Liver (tissue), 9 donors: ENCODE data around the gene TESK2. TPM values are rescaled to one million over a fixed set of nuclear protein-coding genes. Genes with fewer than 3 reads are reported as not detected.

Experiments used
- DNase-seq: peaks from one replicate; pipeline ENCODE4 v3.0.0-alpha.2; 2017; ENCODE audit warnings: low spot score
- H3K27ac ChIP-seq, 2 donors: one replicate each; pipeline ENCODE4 v1.7.0; 2013; ENCODE audit warnings: inconsistent platforms in 2 of 2, low read length in 2 of 2, control low read depth in 1 of 2, low read depth in 1 of 2, mild to moderate bottlenecking in 1 of 2
- H3K27me3 ChIP-seq, 4 donors: one replicate each; pipeline versions ENCODE4 v1.6.1 to v1.7.0; 2013; ENCODE audit warnings: low read length in 3 of 4, inconsistent platforms in 1 of 4, mild to moderate bottlenecking in 1 of 4, moderate library complexity in 1 of 4; ENCODE audit not compliant: control insufficient read depth in 4 of 4, insufficient read depth in 4 of 4
- H3K36me3 ChIP-seq, 4 donors: one replicate each; pipeline versions ENCODE4 v1.6.1 to v1.7.0; 2013; ENCODE audit warnings: low read length in 3 of 4, mild to moderate bottlenecking in 3 of 4, low read depth in 1 of 4, moderate library complexity in 1 of 4; ENCODE audit not compliant: control insufficient read depth in 4 of 4, insufficient read depth in 3 of 4
- H3K4me1 ChIP-seq, 4 donors: one replicate each; pipeline versions ENCODE4 v1.6.1 to v1.7.0; 2013; ENCODE audit warnings: low read length in 3 of 4, mild to moderate bottlenecking in 3 of 4, moderate library complexity in 1 of 4; ENCODE audit not compliant: control insufficient read depth in 4 of 4, insufficient read depth in 4 of 4
- H3K4me3 ChIP-seq, 3 donors: one replicate each; pipeline versions ENCODE4 v1.6.1 to v1.7.0; 2013; ENCODE audit warnings: low read length in 3 of 3, control low read depth in 1 of 3, low read depth in 1 of 3, mild to moderate bottlenecking in 1 of 3
- H3K9ac ChIP-seq, 2 donors: one replicate each; pipeline ENCODE4 v1.7.0; 2013; ENCODE audit warnings: low read length in 2 of 2, mild to moderate bottlenecking in 2 of 2, moderate library complexity in 2 of 2, control low read depth in 1 of 2, low read depth in 1 of 2
- H3K9me3 ChIP-seq, 4 donors: one replicate each; pipeline versions ENCODE4 v1.6.1 to v1.7.0; 2013; ENCODE audit warnings: low read length in 3 of 4; ENCODE audit not compliant: control insufficient read depth in 4 of 4
- EGR1 ChIP-seq, 2 donors: IDR thresholded peaks; 2 replicates each; pipeline ENCODE4 v1.6.1; 2016 to 2018; ENCODE audit warnings: antibody characterized with exemption in 2 of 2, low read depth in 2 of 2
- FOXA1 ChIP-seq: IDR thresholded peaks from 2 replicates; pipeline ENCODE4 v1.6.1; 2016; ENCODE audit warnings: antibody characterized with exemption
- FOXA2 ChIP-seq: IDR thresholded peaks from 2 replicates; pipeline ENCODE4 v1.6.1; 2016; ENCODE audit warnings: antibody characterized with exemption
- GABPA ChIP-seq, 2 donors: IDR thresholded peaks in 1 of 2; conservative IDR thresholded peaks in 1 of 2; 2 replicates each; pipeline ENCODE4 v1.6.1; 2016; ENCODE audit warnings: antibody characterized with exemption in 2 of 2, mild to moderate bottlenecking in 1 of 2, moderate library complexity in 1 of 2
- HNF4A ChIP-seq, 2 donors: conservative IDR thresholded peaks; 2 replicates each; pipeline ENCODE4 v1.6.1; 2016; ENCODE audit warnings: antibody characterized with exemption in 2 of 2, mild to moderate bottlenecking in 2 of 2
- HNF4G ChIP-seq: IDR thresholded peaks from 2 replicates; pipeline ENCODE4 v1.6.1; 2016; ENCODE audit warnings: antibody characterized with exemption
- JUND ChIP-seq, 2 donors: IDR thresholded peaks; 2 replicates each; pipeline ENCODE4 v1.6.1; 2016; ENCODE audit warnings: antibody characterized with exemption in 2 of 2
- NR2F2 ChIP-seq: IDR thresholded peaks from 2 replicates; pipeline ENCODE4 v1.6.1; 2016; ENCODE audit warnings: antibody characterized with exemption
- RAD21 ChIP-seq, 2 donors: IDR thresholded peaks; 2 replicates each; pipeline ENCODE4 v1.6.1; 2016; ENCODE audit warnings: antibody characterized with exemption in 2 of 2, mild to moderate bottlenecking in 2 of 2
- RXRA ChIP-seq, 2 donors: IDR thresholded peaks; 2 replicates each; pipeline ENCODE4 v1.6.1; 2017 to 2018; ENCODE audit warnings: antibody characterized with exemption in 2 of 2, mild to moderate bottlenecking in 1 of 2
- SP1 ChIP-seq: IDR thresholded peaks from 2 replicates; pipeline ENCODE4 v1.6.1; 2018; ENCODE audit warnings: antibody characterized with exemption, mild to moderate bottlenecking
- TAF1 ChIP-seq: conservative IDR thresholded peaks from 2 replicates; pipeline ENCODE4 v1.6.1; 2016; ENCODE audit warnings: antibody characterized with exemption, mild to moderate bottlenecking
- YY1 ChIP-seq: IDR thresholded peaks from 2 replicates; pipeline ENCODE4 v1.6.1; 2016; ENCODE audit warnings: antibody characterized with exemption, mild to moderate bottlenecking
- WGBS: extraction: QIAGEN DNeasy Blood & Tissue Kit; methylation state at CpG from one replicate; pipeline ENCODE4 v1.1.7; 2013; 5-methylcytosine and 5-hydroxymethylcytosine counted together
- polyA plus RNA-seq, 2 donors: library from polyadenylated mRNA; stranded (reverse) in 1 of 2; unstranded in 1 of 2; fragments of 200-250 nt in 1 of 2; fragments of >200 nt in 1 of 2; fragmentation: Nextera tagmentation in 1 of 2; extraction: Ambion mirVana in 1 of 2; gene quantifications; one replicate each; pipeline versions ENCODE4 v1.2.1 to v1.2.3, GENCODE V29; 2013 to 2015
- total RNA-seq, 2 donors: library from RNA; depleted of rRNA; stranded (reverse); fragments of >200 nt; gene quantifications; one replicate each; pipeline ENCODE4 v1.2.3, GENCODE V29; 2014
- TF ChIP-seq, protein P1 (sequence below): IDR thresholded peaks from 2 replicates; pipeline ENCODE4 v1.6.1; 2016; ENCODE audit warnings: antibody characterized with exemption
- TF ChIP-seq, protein P2 (sequence below): IDR thresholded peaks from 2 replicates; pipeline ENCODE4 v1.6.1; 2016; ENCODE audit warnings: antibody characterized with exemption
- TF ChIP-seq, protein P3 (sequence below): IDR thresholded peaks from 2 replicates; pipeline ENCODE4 v1.6.1; 2016; ENCODE audit warnings: antibody characterized with exemption
- TF ChIP-seq, protein P4 (sequence below): fragments of 150-350 bp; IDR thresholded peaks from 2 replicates; pipeline ENCODE4 v1.5.1; 2017; ENCODE audit warnings: improper control_type of control experiment, low read depth, low read length; ENCODE audit not compliant: missing input control
- TF ChIP-seq, protein P5 (sequence below): IDR thresholded peaks from 2 replicates; pipeline ENCODE4 v1.6.1; 2016; ENCODE audit warnings: antibody characterized with exemption, mild to moderate bottlenecking
- donor health status: healthy.
- donor health status: healthy.
- donor health status: healthy.
- donor health status: healthy.
- donor health status: healthy.

The TESK2 gene
- total and polyA plus RNA-seq, 4 donors = 2.4 to 8.2 (median 5.2) TPM

DNA sequence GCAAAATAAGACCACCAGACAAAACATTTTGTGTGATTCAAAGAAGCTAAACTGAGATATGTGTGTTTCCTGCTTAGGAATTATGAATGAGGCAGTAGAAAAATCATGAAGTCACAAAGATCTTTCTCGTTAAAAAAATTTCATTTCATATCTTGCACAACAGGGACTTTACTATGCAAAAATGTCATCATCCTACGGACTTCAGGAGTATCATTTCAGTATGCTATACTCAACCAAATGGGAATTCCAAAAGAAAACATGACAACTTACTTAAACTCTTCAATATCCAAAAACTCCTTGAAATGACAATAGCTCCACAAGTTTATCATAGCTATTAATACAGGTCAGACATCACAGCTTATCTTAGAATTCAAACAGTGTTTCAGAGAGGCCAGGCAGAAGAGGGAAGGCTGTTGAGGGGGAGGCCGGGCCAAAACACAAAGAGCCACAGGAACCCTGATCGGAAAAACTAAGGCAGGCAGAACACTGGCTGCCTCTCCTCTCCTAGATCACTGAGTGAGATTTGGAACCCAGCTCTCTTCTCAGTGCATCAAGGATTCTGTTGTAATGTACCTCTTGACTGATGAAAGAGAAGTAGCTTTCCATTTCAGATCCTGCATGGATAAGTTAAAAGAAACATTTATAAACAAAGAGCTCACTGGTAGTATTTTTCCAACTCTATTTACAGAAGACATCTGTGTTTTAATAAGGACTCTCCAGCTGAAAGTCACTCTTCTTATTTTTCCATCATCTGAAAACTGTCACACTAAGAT, 66.9 kb downstream of the TESK2 start:
- no peak overlapping the region for H3K4me3 ChIP-seq
- H3K9me3 ChIP-seq = no peaks in the 10 kb centered on the region
- DNase-seq = no peak
- H3K9ac ChIP-seq = no peak overlapping the region
- H3K36me3 ChIP-seq = peaks cover 0 to 6% (median 1%) of the 10 kb centered on the region in 4 donors
- 92% methylated on average over 4 of the region's 4 CpGs for WGBS
- H3K27me3 ChIP-seq = no peaks in the 10 kb centered on the region
- H3K27ac ChIP-seq = no peak overlapping the region
- TF ChIP-seq YY1 (no peak), SP1 (no peak), HNF4A (conservative IDR thresholded peaks at IDR 0.05) (no peak), JUND (IDR thresholded peaks at IDR 0.05) (no peak), FOXA1 (no peak), FOXA2 (no peak), EGR1 (IDR thresholded peaks at IDR 0.05; ENCODE audit: low read depth in 2 of 2) (no peak), GABPA (IDR thresholded peaks at IDR 0.05 in 1 of 2, conservative IDR thresholded peaks at IDR 0.05 in 1 of 2) (no peak), TAF1 (no peak), NR2F2 (no peak), RXRA (IDR thresholded peaks at IDR 0.05) (no peak), RAD21 (IDR thresholded peaks at IDR 0.05) (no peak), HNF4G (no peak)
- TF ChIP-seq, protein P1, sequence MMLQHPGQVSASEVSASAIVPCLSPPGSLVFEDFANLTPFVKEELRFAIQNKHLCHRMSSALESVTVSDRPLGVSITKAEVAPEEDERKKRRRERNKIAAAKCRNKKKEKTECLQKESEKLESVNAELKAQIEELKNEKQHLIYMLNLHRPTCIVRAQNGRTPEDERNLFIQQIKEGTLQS = no peak
- TF ChIP-seq, protein P2, sequence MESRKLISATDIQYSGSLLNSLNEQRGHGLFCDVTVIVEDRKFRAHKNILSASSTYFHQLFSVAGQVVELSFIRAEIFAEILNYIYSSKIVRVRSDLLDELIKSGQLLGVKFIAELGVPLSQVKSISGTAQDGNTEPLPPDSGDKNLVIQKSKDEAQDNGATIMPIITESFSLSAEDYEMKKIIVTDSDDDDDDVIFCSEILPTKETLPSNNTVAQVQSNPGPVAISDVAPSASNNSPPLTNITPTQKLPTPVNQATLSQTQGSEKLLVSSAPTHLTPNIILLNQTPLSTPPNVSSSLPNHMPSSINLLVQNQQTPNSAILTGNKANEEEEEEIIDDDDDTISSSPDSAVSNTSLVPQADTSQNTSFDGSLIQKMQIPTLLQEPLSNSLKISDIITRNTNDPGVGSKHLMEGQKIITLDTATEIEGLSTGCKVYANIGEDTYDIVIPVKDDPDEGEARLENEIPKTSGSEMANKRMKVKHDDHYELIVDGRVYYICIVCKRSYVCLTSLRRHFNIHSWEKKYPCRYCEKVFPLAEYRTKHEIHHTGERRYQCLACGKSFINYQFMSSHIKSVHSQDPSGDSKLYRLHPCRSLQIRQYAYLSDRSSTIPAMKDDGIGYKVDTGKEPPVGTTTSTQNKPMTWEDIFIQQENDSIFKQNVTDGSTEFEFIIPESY = no peak
- TF ChIP-seq, protein P3, sequence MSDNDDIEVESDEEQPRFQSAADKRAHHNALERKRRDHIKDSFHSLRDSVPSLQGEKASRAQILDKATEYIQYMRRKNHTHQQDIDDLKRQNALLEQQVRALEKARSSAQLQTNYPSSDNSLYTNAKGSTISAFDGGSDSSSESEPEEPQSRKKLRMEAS = no peak
- TF ChIP-seq, protein P4, sequence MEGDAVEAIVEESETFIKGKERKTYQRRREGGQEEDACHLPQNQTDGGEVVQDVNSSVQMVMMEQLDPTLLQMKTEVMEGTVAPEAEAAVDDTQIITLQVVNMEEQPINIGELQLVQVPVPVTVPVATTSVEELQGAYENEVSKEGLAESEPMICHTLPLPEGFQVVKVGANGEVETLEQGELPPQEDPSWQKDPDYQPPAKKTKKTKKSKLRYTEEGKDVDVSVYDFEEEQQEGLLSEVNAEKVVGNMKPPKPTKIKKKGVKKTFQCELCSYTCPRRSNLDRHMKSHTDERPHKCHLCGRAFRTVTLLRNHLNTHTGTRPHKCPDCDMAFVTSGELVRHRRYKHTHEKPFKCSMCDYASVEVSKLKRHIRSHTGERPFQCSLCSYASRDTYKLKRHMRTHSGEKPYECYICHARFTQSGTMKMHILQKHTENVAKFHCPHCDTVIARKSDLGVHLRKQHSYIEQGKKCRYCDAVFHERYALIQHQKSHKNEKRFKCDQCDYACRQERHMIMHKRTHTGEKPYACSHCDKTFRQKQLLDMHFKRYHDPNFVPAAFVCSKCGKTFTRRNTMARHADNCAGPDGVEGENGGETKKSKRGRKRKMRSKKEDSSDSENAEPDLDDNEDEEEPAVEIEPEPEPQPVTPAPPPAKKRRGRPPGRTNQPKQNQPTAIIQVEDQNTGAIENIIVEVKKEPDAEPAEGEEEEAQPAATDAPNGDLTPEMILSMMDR = no peak
- TF ChIP-seq, protein P5, sequence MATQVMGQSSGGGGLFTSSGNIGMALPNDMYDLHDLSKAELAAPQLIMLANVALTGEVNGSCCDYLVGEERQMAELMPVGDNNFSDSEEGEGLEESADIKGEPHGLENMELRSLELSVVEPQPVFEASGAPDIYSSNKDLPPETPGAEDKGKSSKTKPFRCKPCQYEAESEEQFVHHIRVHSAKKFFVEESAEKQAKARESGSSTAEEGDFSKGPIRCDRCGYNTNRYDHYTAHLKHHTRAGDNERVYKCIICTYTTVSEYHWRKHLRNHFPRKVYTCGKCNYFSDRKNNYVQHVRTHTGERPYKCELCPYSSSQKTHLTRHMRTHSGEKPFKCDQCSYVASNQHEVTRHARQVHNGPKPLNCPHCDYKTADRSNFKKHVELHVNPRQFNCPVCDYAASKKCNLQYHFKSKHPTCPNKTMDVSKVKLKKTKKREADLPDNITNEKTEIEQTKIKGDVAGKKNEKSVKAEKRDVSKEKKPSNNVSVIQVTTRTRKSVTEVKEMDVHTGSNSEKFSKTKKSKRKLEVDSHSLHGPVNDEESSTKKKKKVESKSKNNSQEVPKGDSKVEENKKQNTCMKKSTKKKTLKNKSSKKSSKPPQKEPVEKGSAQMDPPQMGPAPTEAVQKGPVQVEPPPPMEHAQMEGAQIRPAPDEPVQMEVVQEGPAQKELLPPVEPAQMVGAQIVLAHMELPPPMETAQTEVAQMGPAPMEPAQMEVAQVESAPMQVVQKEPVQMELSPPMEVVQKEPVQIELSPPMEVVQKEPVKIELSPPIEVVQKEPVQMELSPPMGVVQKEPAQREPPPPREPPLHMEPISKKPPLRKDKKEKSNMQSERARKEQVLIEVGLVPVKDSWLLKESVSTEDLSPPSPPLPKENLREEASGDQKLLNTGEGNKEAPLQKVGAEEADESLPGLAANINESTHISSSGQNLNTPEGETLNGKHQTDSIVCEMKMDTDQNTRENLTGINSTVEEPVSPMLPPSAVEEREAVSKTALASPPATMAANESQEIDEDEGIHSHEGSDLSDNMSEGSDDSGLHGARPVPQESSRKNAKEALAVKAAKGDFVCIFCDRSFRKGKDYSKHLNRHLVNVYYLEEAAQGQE = no peak
- H3K4me1 ChIP-seq = no peaks in the 10 kb centered on the region
